GM21367 (cell line): ENCODE measurements around the gene ENPP6.
"Not testable (repeated sequence)": the region's sequence is repeated elsewhere in the genome, so short reads cannot be mapped to it uniquely, and the experiment has no call there.

Source experiments
- ATAC-seq: cut with Tn5 transposase; IDR thresholded peaks from one replicate; pipeline ENCODE4 v1.9.1; 2021; ENCODE audit not compliant: unreplicated experiment

Gene ENPP6

DNA sequence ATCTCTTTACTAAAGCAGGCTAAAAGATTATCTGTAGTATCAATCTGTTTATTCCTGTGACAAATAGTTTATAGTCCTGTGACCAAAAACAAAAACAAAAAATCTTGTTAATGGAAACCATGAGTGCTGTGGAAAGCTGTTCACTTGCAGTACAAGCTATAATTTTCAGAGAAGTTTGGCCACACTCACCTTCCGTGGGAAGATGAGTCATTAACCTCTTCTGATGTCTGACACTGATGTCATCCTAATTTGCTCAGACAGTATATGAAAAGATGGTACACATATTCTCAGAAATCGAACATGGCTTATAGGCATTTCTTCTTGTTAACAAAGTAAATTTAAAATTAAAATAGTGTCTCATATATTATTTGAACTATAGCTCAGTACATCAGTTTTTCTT lies 19.9 kb upstream of the ENPP6 start:
- no peak for ATAC-seq

DNA sequence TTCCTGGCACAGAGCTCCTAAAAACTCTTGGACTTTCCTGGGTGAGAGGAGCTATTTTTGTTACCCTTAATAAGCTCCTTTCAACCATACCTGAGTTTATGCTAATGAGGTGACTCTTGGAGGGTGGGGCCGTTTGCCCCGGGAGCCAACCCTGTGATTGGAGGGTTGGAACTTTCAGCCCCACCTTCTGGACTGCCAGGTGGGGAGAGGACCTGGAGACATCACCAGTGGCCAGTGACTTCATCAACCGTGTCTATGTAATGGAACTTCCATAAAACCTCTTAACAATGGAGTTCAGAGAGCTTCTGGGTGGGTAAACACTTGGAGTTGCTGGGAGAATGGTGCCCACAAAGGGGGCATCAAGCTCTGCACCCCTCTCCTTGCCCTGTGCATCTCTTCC lies 17.9 kb upstream of the ENPP6 start:
- ATAC-seq, result no peak

- no peak for ATAC-seq
Measured at GRCh38 chr4:184234155-184234554, 16.5 kb upstream of the ENPP6 start.

DNA sequence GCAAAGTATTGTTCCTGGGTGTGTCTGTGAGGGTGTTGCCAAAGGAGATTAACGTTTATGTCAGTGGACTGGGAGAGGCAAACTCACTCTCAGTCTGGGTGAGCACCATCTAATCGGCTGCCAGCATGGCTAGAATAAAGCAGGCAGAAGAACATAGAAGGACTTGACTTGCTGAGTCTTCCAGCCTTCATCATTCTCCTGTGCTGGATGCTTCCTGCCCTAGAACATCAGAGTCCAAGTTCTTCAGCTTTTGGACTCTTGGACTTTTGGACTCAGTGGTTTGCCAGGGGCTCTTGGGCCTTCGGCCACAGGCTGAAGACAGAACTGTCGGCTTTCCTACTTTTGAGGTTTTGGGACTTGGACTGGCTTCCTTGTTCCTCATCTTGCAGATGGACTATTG lies 15.3 kb upstream of the ENPP6 start:
- no peak for ATAC-seq

DNA sequence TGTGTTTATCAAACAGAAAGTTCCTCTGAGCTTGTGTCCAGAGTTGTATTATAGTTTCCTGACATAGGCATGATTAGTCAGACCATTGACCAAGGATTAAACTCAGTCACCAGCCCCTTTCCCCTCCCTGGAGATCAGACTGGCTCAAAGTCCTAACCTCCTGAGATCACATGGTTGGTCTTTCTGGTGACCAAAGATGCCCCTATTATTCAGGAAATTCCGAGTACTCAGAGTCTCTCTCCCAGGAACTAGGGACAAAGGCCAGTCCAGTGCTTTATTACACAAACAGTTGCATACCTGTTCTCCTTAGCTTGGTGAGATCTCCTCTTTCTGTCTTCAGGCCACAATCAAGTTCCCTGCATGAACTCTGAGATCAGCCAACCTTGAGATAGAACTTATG lies 14.5 kb upstream of the ENPP6 start:
- ATAC-seq, result no peak

DNA sequence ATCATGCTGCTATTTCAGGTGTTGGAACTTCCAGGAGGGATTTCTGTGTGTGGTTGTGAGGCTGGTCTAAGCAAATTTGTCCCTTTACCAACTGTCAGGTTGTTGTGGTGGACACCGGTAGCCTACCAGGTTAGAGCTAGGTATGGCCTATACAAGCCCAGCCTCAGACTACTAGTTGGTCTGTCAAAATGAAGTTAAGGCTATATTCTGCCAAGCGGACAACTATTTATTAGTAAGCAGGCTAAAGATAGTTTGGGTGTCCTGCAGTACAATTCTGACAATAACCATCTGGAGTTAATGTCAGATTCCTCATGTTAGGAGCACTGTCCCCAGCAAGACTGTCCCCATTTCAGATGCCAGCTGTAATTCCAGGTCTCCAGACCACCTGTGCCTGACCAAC lies 13.9 kb upstream of the ENPP6 start:
- no peak for ATAC-seq

GRCh38 chr4:184228056-184228705 lies 10.5 kb upstream of the ENPP6 start:
- no peak for ATAC-seq

DNA sequence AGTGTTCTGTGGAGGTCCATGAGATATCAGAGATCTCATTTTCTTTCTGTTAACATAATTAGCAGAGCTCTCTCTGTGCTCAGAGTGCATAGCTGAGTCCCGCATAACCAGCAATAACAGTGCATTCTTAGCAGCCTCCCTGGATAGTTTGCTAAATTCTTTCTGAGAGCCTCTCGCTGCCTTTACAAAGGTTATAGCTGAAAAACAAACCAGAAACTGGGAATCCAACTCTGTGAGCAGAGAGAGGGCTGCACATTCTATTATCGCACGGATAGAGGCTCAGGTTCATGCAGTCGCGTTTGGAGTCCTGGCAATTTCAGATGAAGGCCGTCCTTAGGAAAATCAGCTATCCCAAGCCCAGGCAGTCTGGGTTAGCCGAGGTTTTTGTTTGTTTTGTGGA lies 1.2 kb downstream of the ENPP6 start:
- no peak for ATAC-seq

- no peak for ATAC-seq
Measured at GRCh38 chr4:184215709-184216328, 1.9 kb downstream of the ENPP6 start.

DNA sequence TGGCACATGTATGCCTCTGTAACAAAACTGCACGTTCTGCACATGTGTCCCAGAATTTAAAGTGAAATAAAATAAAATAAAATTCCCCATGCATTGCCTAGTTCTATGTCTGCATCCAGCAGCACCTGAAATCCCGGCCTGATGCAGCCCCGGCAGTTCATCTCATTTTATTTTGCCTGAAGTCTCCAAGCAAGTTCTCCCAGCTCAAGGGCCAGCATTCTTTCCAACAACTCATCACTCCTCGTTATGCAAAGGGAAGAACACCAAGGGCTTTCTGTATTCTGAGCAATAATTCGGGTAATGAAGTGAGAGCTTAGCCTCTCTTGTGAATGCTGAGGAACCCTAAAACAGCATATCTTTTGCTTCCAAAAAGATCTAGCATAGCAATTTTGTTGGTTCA lies 2.7 kb downstream of the ENPP6 start:
- ATAC-seq, result no peak

DNA sequence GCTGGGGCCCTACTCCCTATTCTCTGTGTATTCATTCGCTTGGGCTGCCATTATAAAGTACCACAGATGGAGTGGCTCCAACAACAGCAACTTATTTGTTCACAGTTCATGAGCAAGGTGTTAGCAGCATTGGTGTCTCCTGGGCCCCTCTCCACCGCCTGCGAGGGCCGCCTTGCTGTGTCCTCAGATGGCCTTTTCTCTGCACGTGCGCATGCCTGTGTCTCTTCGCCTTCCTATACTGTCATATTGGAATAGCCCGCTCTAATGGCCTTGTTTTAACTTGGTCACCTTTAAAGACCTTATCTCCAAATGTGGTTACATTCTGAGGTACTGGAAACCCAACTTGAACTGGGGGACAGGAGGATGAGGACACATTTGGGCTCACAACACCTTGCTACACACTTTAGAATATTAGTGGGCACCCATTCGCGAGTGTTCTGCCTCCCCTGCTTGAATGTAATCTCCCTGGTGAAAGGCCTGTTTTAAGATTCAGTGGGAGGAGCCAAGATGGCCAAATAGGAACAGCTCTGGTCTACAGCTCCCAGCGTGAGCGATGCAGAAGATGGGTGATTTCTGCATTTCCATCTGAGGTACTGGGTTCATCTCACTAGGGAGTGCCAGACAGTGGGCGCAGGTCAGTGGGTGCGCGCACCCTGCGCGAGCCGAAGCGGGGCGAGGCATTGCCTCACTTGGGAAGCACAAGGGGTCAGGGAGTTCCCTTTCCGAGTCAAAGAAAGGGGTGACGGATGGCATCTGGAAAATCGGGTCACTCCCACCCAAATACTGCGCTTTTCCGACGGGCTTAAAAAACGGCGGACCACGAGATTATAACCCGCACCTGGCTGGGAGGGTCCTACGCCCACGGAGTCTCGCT lies 9.7 kb downstream of the ENPP6 start:
- not testable (repeated sequence) for ATAC-seq

DNA sequence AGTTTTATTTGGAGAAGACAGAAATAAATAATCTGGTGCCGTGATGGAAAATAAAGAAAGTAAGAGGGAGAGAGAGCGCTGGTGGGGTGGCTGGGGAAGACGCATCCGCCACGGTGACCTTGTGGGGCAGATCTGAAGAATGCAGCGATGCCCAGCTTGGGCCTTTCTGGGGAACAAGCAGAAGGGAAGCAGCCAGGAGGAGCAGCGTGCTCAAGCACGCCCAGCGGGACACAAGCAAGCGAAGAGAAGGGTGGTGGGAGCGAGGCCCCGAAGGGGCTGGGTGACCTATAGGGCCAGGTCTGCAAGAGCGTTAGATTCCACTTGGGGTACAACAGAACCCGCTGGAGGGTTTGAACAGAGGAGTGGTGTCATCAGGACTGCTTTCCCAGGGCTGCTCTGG lies 12.4 kb downstream of the ENPP6 start:
- ATAC-seq, result no peak

- no peak for ATAC-seq
Measured at GRCh38 chr4:184203300-184203699, 14.4 kb downstream of the ENPP6 start.

GRCh38 chr4:184201179-184201578 lies 16.5 kb downstream of the ENPP6 start:
- no peak for ATAC-seq

DNA sequence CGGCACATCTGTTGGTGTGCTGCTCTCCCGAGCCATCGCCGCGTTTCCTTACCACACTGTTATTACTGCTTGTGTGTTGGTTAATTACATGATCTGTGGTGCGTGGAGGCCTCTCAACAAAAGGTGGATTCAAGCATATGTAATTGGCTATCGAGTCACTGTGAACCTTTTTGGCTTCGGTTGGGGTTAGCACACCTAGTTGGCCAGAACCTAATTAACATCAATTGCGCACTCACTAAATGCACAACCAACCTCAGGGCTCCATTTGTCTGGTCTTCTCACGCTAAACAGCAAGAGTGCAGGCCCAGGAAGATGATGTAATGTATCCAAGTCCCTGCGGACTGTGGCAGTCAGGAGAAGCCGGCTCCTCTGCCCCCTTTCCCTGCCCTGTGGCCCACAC lies 17.4 kb downstream of the ENPP6 start:
- ATAC-seq, result no peak

DNA sequence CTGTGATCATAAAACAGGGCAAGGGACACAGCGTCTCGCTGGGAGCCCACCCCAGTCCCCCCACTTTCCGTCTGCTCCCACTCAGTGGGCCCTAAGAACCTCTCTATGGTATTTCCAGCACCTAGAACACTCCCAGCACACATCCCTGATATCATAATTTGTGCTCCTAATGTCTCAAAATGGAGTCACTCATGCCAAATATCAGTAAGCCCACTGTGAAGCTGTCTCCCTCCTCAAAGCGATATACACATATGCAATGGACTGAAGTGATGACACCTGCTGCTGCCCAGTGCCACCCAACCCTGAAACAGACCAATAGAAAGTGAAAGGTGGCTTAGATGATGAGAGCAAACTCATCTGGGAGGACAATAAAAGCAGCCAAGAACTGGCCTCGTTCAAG lies 17.9 kb downstream of the ENPP6 start:
- ATAC-seq, result no peak

GRCh38 chr4:184198190-184198589 lies 19.5 kb downstream of the ENPP6 start:
- ATAC-seq, result no peak

DNA sequence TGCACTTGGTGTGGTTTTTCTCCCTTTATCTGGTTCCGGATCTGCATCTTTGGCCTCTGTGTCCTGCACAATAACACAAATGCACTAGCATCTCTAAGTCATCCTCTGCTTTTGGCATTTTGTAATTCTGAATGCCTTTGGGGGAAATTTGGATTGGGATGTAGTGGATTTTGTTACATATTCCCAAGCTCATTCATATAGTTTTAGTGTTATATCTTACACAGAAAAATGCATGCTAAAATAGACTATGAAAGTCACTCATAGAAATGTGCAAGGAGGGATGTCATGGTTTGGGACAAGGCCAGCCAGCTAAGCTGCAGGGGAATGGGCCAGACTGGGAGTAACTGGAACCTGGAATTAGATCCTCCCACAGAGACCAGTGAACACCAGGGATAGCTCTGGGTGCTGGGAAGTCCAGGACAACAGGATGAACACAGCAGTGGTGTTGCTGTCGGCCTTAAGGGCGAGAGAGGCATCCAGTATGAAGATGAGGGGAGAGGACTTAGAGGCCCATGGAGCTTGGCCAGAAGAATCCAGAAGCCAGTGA lies 20.1 kb downstream of the ENPP6 start:
- ATAC-seq, result no peak

DNA sequence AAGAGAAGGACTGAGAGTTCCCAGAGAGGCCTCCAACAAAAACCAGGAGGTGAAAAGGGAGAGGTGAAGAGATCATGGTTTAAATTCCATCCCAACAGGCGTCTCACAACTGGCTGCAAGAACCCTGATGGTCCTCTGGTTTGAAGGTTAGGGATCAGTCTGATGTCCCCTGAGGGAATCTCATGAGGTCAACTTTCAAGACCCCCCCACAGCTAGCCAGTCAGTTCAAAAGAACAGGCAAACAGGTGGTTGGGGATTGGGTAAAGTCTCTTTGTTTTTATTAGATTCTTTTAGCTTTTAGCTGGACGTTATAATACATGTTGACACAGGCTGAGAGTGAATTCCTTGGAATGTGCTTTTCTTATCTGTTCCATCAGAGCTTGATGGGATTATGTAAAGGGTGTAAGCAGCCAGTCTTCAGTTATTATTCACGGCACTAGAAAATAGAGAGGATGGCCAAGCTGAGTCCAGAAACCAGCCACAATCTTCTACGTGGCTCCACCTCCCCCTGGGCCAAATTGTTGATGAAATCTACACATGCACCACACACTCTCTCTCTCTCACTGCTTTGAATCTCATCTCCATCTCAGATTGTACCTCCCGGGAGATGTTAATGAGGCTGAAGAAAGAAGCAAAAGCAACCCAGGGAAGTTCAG lies 20.8 kb downstream of the ENPP6 start:
- no peak for ATAC-seq

GRCh38 chr4:184193556-184194525 lies 23.8 kb downstream of the ENPP6 start:
- no peak for ATAC-seq
